Activated CD8-positive, alpha-beta memory T cell treated with anti-CD3 and anti-CD28 coated beads, Interleukin-2, amount 50 U/mL, for 24 hours (primary cell): Measurements from ENCODE around the gene LYPD8.

Source experiments
- DNase-seq: peaks from one replicate; pipeline ENCODE4 v3.0.0-alpha.2; 2020; ENCODE audit errors: extremely low read depth

The LYPD8 gene

DNA sequence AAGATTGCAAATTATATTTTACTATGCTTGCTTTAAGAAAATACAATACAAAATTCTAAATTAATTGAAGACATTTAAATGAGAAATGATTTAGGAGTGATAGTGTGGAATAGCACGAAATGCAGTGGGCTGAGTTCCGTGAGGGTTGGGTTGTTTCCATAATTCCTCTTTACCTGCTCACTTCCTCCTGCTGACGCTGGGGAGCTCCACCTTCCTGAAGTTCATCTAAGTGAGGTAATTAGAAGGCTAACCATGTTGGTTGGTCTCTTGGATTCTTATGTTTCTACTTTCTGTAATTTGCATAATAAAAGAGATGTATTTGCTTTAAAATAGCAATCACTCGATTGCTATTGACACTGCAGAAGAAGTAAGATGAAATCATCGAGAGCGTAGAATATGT, 57.7 kb downstream of the LYPD8 start:
- no peak for DNase-seq

DNA sequence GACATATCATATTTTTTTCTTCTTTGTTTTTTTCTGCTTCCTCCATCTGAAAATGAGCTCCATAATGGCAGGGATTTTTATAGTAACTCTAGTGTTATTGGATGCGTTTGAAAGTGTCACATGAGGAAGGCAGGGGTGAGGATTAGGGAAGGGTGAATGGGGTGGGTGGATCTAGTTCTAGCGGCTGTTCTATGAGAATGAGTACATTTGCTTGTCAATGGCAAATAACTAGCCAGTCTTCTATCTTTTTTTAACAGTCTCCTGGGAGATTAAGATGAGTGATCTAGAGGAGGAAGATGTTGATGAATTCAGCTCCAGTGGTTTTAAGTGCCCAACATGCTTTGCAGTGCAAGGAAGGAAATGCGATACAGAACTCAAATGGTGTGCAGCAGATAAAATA, 58.8 kb downstream of the LYPD8 start:
- DNase-seq, result no peak

- DNase-seq, result no peak
Observed at GRCh38 chr1:248696261-248696660, 59.3 kb downstream of the LYPD8 start.

DNA sequence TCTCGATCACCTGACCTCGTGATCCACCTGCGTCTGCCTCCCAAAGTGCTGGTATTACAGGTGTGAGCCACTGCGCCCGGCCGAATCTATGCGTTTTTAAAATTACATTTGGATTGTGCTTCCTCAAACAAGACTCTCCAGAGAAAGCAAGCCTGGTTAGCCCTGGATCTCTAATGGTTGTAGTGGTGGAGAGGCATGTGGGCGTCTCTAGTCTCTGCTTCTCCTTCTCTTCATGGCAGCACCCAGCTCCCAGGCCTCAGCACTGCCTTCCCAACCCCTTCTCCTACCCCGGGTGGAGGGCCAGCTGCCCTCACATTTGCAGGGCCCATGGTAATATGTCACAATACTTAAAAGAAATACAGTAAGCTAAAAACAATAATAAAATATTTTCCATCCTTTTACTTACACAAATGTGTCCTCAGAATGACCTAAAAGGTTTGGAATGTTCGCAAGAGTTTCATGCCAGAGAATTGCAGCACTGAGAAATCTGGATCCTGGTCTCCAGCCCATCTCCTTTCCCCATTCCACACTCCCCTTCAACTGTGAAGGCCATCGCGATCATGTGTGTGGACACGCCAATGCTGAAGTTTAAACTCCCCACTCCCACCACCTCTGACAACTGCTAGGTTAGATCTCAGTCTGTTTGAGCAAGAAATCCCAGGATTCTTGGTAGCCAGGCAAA, 60.0 kb downstream of the LYPD8 start:
- no peak for DNase-seq

DNA sequence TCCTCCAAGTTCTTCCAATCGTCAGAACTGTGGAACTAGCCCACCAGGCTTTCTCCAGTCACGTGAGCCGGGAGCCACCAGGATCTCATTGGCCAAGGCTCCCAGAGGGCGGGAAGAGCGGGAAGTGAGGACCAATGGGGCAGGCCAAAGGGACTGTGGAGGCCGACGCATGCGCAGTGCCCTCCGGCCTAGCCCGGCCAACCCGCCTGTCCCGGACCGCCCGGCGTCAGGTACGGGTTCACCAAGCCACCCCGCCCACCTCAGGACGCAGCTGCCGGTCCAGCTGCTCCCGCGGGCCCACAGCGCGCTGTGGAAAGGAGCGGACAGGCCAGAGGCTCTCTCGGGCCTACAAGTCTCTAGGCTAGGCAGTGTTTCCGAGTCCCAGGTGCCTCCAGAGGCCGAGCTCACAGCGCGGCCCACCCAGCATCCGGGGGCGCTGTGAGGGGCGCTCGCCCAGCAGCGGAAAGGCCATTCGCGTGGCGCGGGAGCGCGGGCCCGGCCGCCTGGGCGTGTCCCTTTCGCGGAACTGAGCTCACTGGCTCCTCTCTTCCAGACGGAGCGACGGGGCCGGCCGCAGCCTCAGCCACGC, 63.9 kb downstream of the LYPD8 start:
- DNase-seq, result no peak
